GM19395 (cell line): Measurements from ENCODE around the gene ECT2.
"Not testable (repeated sequence)": the region's sequence is repeated elsewhere in the genome, so short reads cannot be mapped to it uniquely, and the experiment has no call there.

Experiments used
- ATAC-seq: cut with Tn5 transposase; IDR thresholded peaks from one replicate; pipeline ENCODE4 v1.9.1; 2021; ENCODE audit warnings: mild to moderate bottlenecking, moderate library complexity; ENCODE audit not compliant: unreplicated experiment

The ECT2 gene

GRCh38 chr3:172853921-172854666 lies 103.6 kb downstream of the ECT2 start:
- ATAC-seq = no peak

DNA sequence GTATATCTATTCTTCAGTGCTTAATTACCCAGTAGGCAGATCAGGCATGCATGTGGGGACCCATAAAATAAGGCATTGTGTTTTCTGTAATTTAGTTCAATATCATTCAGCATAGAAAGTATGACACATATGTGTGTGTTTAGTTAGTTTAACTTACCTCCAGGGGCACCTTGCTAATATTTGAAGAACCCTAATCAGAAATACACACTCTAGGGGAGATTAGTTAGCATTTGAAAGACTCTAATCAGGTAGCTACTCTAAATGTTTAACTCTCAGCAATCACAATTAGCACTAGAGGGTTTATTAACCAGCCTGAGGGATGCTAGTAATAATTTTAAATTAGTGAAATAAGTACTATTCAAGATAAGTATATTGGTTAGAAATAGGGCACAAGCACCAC lies 104.5 kb downstream of the ECT2 start:
- no peak for ATAC-seq

DNA sequence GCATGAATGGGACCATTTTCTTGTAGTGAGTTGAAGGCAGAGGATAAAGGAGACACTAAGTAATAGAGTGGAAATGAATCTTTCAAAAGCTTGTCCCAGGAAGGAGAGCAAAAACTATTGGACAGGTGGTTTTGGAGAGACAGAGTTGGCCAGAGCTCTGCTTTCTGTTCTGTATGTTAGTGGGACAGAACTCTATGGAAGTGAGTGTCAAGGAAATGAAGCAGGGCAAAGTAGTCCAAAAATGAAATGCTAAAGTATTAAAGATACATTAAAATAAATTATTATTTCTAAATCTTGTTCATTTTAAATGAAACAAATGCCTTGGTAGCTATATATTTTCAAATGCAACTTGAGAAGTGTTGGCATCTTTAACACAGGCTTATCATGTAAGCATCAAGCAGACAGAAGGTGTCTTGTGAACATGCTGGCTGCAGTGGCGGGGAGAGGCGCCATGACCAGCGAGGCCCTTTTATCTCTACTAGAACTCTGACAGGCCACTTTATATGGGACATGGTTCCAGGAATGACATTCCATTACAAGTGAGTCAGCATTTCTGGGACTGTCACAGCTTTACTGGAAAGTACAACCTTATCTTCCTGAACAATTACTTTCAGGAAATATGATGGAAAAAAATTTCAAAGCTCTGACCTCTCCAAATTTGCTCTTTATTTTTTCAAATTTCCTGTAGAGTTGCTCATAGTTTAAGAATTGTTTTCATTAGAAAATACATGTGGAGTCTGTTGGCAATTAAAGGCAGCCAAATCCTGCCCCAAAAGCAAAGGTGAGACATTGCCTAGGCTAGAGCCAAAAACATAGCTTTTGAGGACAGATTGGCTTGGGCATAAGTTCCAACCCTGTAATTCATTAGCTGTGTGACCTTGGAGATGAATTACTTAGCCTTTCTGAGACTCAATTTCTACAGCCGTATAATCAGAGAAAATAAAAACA lies 106.5 kb downstream of the ECT2 start:
- ATAC-seq = no peak

GRCh38 chr3:172859041-172859440 lies 108.5 kb downstream of the ECT2 start:
- ATAC-seq = no peak

DNA sequence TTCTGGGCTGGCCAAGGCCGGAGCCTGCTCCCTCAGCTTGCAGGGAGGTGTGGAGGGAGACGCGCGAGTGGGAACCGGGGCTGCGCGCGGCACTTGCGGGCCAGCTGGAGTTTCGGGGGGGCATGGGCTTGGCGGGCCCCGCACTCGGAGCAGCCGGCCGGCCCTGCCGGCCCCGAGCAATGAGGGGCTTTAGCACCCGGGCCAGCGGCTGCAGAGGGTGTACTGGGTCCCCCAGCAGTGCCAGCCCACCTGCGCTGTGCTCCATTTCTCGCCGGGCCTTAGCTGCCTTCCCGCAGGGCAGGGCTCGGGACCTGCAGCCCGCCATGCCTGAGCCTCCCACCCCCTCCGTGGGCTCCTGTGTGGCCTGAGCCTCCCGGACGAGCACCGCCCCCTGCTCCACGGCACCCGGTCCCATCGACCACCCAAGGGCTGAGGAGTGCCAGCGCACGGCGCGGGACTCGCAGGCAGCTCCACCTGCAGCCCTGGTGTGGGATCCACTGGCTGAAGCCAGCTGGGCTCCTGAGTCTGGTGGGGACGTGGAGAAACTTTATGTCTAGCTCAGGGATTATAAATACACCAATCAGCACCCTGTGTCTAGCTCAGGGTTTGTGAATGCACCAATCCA lies 116.3 kb downstream of the ECT2 start:
- not testable (repeated sequence) for ATAC-seq

GRCh38 chr3:172868582-172869200 lies 118.2 kb downstream of the ECT2 start:
- ATAC-seq = no peak

GRCh38 chr3:172869368-172869771 lies 118.8 kb downstream of the ECT2 start:
- no peak for ATAC-seq

DNA sequence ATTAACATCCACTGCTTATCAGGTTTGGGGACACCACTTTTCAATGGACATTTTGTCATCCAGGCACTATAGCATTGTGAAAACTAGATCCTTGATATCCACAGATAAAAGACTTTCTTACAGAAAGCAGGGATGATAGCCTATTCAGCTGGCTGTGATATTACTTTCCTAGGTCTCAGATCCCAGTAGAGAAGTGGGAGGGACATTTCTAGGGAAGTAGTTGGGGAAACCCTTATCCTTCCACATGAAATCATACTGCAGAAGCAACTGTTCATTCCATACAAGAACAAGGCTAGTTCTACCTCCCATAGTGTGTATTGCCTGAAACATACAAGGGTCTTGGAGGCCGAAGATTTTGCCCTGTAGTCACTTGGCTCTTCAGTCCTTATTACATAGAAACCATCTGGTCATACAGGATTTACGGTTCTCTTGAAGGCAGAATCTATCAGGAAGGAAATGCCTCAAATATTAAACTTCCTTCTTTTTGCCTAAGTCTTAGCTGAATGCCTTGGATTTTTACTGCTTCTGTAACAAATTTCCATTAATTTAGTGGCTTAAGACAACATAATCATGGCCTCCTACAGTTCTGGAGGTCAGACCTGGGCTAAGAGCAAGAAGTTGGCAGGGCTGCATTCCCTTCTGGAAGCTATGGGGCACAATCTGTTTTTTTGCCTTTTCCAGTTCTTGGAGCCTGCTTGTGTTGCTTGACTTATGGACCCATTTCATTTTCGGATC lies 119.4 kb downstream of the ECT2 start:
- ATAC-seq = no peak
